ENCODE results near the gene SMIM1.
A peak's percentile ranks its signal among the peaks of the same experiment; 100 is the strongest.

Gene SMIM1

GRCh38 chr1:3820316-3820715, 47.8 kb downstream of the SMIM1 start:
- Histone ChIP-seq H3K9me3 (no peaks in the 10 kb centered on the region), H3K4me3 (ENCODE audit: low read depth, low read length) (no peak overlapping the region), H3K4me1 (peaks cover 10% of the 10 kb centered on the region), H3K27me3 (no peaks in the 10 kb centered on the region), H3K36me3 (no peaks in the 10 kb centered on the region)
- no peak for DNase-seq
- TF ChIP-seq CTCF (IDR thresholded peaks at IDR 0.05; ENCODE audit: low read depth, low read length), result no peak

GRCh38 chr1:3821004-3821403, 48.5 kb downstream of the SMIM1 start:
- H3K36me3 ChIP-seq, result no peaks in the 10 kb centered on the region
- peak; percentile 79 for DNase-seq
- no peak overlapping the region for H3K4me3 ChIP-seq (ENCODE audit: low read depth, low read length)
- no peaks in the 10 kb centered on the region for H3K27me3 ChIP-seq
- no peak for TF ChIP-seq CTCF (IDR thresholded peaks at IDR 0.05; ENCODE audit: low read depth, low read length)
- no peaks in the 10 kb centered on the region for H3K9me3 ChIP-seq
- peaks cover 10% of the 10 kb centered on the region for H3K4me1 ChIP-seq

- TF ChIP-seq CTCF (IDR thresholded peaks at IDR 0.05; ENCODE audit: low read depth, low read length), result peak; percentile 15; the same call in 1 of the 2 replicates
- Histone ChIP-seq H3K4me3 (ENCODE audit: low read depth, low read length) (no peak overlapping the region), H3K36me3 (no peaks in the 10 kb centered on the region)
Observed at GRCh38 chr1:3821447-3821846, 48.9 kb downstream of the SMIM1 start.

GRCh38 chr1:3821908-3822307, 49.4 kb downstream of the SMIM1 start:
- Histone ChIP-seq H3K27me3 (no peaks in the 10 kb centered on the region), H3K4me3 (ENCODE audit: low read depth, low read length) (no peak overlapping the region), H3K9me3 (no peaks in the 10 kb centered on the region), H3K4me1 (peaks cover 10% of the 10 kb centered on the region), H3K36me3 (no peaks in the 10 kb centered on the region)
- no peak for DNase-seq
- no peak for TF ChIP-seq CTCF (IDR thresholded peaks at IDR 0.05; ENCODE audit: low read depth, low read length)

More at GRCh38 chr1:3821447-3821846, 48.9 kb downstream of the SMIM1 start:
- Histone ChIP-seq H3K9me3 (no peaks in the 10 kb centered on the region), H3K4me1 (peaks cover 10% of the 10 kb centered on the region), H3K27me3 (no peaks in the 10 kb centered on the region)
- DNase-seq, result peak; percentile 20

- Histone ChIP-seq H3K36me3 (no peaks in the 10 kb centered on the region), H3K4me1 (peaks cover 10% of the 10 kb centered on the region), H3K27me3 (no peaks in the 10 kb centered on the region), H3K9me3 (no peaks in the 10 kb centered on the region), H3K4me3 (ENCODE audit: low read depth, low read length) (no peak overlapping the region)
- TF ChIP-seq CTCF (IDR thresholded peaks at IDR 0.05; ENCODE audit: low read depth, low read length), result no peak
- DNase-seq, result no peak
Observed at GRCh38 chr1:3822421-3822820, 49.9 kb downstream of the SMIM1 start.

GRCh38 chr1:3824650-3825049, 52.1 kb downstream of the SMIM1 start:
- no peak for TF ChIP-seq CTCF (IDR thresholded peaks at IDR 0.05; ENCODE audit: low read depth, low read length)
- Histone ChIP-seq H3K9me3 (no peaks in the 10 kb centered on the region), H3K27me3 (no peaks in the 10 kb centered on the region), H3K36me3 (no peaks in the 10 kb centered on the region), H3K4me1 (peaks cover 10% of the 10 kb centered on the region), H3K4me3 (ENCODE audit: low read depth, low read length) (no peak overlapping the region)
- no peak for DNase-seq

Measured in BE2C (cell line).